ENCODE measurements around the gene NEU1.
"Not testable (repeated sequence)": the region's sequence is repeated elsewhere in the genome, so short reads cannot be mapped to it uniquely, and the experiment has no call there.

The NEU1 gene

DNA sequence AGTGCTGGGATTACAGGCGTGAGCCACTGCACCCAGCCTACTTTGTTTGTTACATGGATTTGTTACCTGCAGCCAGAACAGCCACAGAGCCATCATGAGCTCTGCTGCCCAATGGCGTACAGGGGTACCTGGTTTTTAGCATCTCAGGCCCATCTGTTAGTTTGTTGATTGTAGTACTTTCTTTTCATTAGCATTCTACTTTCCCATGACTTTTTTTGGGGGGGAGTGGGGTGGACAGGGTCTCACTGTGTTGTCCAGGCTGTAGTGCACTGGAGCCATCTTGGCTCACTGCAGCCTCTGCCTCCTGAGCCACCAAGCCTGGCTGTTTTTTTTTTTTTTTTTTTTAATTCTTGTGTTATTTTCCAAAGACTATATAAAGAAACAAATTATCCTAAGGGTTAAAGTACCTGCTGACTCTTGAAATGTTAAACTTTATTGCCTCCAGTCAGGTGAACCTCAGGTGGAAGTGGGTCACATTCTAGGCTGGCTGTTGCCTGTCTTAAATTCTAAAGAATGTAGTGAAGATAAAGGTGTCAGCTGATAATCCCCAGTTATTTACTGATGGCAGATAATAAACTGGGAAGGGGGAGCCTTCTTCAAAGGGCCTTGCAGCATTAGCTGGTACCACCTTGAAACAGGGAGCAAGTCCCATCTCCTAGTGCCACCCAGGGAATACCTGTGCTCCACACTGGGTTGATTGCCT is 15.2 kb downstream of the NEU1 start:
- Histone ChIP-seq H3K9ac (ENCODE audit: low read length) (no peak overlapping the region), H3K9me3 (ENCODE audit: control insufficient read depth, low read length) (no peaks in the 10 kb centered on the region), H3K27me3 (ENCODE audit: control insufficient read depth, insufficient read depth, low read length) (no peaks in the 10 kb centered on the region), H3K36me3 (ENCODE audit: control insufficient read depth, insufficient read depth, low read length) (no peaks in the 10 kb centered on the region), H3K4me3 (ENCODE audit: low read length) (no peak overlapping the region), H3K4me1 (ENCODE audit: control insufficient read depth, insufficient read depth, low read length) (peaks cover 9% of the 10 kb centered on the region)

DNA sequence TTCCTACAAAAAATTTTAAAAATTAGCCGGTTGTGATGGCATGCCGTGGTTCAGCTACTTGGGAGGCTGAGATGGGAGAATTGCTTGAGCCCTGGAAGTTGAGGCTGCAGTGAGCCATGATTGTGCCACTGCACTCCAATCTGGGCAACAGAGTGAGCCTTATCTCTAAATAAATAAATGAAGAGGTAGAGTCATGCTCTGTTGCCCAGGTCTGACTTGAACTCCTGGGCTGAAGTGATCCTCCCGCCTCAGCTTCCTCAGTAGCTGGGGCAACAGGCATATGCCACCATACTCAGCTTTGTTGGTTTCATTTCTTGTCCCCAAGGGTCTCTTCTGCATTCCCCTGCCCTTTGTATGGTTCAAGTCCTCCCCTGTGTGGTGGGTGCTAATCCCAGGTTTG is 18.1 kb downstream of the NEU1 start:
- H3K36me3 ChIP-seq (ENCODE audit: control insufficient read depth, insufficient read depth, low read length) = no peaks in the 10 kb centered on the region
- H3K4me3 ChIP-seq (ENCODE audit: low read length) = no peak overlapping the region
- no peak overlapping the region for H3K9ac ChIP-seq (ENCODE audit: low read length)
- H3K27me3 ChIP-seq (ENCODE audit: control insufficient read depth, insufficient read depth, low read length) = no peaks in the 10 kb centered on the region
- H3K4me1 ChIP-seq (ENCODE audit: control insufficient read depth, insufficient read depth, low read length) = peaks cover 9% of the 10 kb centered on the region
- no peaks in the 10 kb centered on the region for H3K9me3 ChIP-seq (ENCODE audit: control insufficient read depth, low read length)

DNA sequence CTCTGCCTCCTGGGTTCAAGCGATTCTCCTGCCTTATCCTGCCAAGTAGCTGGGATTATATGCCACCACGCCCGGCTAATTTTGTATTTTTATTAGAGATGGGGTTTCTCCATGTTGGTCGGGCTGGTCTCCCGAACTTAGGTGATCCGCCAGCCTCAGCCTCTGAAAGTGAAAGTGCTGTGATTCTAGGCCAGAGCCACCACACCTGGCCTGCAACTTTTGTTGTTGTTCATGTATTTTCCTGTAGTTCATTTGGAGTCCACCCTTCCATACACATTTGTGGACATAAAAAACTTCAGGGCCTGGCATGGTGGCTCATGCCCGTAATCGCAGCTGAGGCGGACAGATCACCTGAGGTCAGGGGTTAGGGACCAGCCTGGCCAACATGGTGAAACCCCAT is 20.6 kb downstream of the NEU1 start:
- peaks cover 12% of the 10 kb centered on the region for H3K36me3 ChIP-seq (ENCODE audit: control insufficient read depth, insufficient read depth, low read length)

DNA sequence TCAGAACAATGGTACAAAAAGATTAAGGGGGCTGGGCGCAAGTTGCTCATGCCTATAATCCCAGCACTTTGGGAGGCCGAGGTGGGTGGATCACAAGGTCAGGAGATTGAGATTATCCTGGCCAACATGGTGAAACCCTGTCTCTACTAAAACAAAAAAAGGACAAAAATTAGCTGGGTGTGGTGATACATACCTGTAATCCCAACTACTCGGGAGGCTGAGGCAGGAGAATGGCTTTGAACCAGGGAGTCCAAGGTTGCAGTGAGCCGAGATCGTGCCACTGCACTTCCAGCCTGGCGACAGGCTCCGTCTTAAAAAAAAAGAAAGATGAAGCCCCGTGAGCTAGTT is 22.9 kb downstream of the NEU1 start:
- H3K4me1 ChIP-seq (ENCODE audit: control insufficient read depth, insufficient read depth, low read length) = peaks cover 37% of the 10 kb centered on the region
- peaks cover 12% of the 10 kb centered on the region for H3K36me3 ChIP-seq (ENCODE audit: control insufficient read depth, insufficient read depth, low read length)
- H3K9ac ChIP-seq (ENCODE audit: low read length); H3K9me3 ChIP-seq (ENCODE audit: control insufficient read depth, low read length); H3K27me3 ChIP-seq (ENCODE audit: control insufficient read depth, insufficient read depth, low read length); H3K4me3 ChIP-seq (ENCODE audit: low read length): not testable (repeated sequence)

More for the DNA sequence above, 20.6 kb downstream of the NEU1 start:
- H3K9me3 ChIP-seq (ENCODE audit: control insufficient read depth, low read length) = no peaks in the 10 kb centered on the region
- H3K27me3 ChIP-seq (ENCODE audit: control insufficient read depth, insufficient read depth, low read length) = no peaks in the 10 kb centered on the region
- H3K4me1 ChIP-seq (ENCODE audit: control insufficient read depth, insufficient read depth, low read length) = peaks cover 24% of the 10 kb centered on the region
- no peak overlapping the region for H3K4me3 ChIP-seq (ENCODE audit: low read length)
- no peak overlapping the region for H3K9ac ChIP-seq (ENCODE audit: low read length)

DNA sequence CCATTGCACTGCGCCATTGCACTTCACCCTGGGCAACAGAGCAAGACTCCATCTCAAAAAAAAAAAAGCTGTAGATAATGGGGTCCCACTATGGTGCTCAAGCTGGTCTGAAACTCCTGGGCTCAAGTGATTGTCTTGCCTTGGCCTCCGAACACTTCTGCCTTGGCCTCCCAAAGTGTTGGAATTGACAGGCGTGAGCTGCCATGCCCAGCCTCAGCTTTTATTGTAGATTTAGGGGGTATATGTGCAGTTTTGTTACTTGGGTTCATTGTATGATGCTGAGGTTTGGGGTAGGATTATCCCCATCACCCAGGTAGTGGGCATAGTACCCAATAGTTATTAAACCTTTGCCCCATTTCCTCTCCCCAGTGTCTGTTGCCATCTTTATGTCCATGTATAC is 23.7 kb downstream of the NEU1 start:
- H3K27me3 ChIP-seq (ENCODE audit: control insufficient read depth, insufficient read depth, low read length) = no peaks in the 10 kb centered on the region
- no peak overlapping the region for H3K4me3 ChIP-seq (ENCODE audit: low read length)
- peaks cover 33% of the 10 kb centered on the region for H3K4me1 ChIP-seq (ENCODE audit: control insufficient read depth, insufficient read depth, low read length)
- no peak overlapping the region for H3K9ac ChIP-seq (ENCODE audit: low read length)
- peaks cover 12% of the 10 kb centered on the region for H3K36me3 ChIP-seq (ENCODE audit: control insufficient read depth, insufficient read depth, low read length)
- H3K9me3 ChIP-seq (ENCODE audit: control insufficient read depth, low read length) = no peaks in the 10 kb centered on the region

DNA sequence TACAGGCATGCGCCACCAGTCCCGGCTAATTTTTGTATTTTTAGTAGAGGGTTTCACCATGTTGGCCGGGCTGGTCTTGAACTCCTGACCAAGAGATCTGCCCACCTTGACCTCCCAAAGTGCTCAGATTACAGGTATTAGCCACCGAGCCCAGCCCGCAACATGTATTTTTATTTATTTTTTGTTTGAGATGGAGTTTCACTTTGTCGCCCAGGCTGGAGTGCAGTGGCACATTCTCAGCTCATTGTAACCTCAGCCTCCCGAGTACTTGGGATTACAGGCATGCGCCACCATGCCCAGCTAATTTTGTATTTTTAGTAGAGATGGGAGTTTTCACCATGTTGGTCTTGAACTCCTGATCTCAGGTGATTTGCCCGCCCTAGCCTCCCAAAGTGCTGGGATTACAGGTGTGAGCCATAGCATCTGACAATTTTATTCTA is 24.5 kb downstream of the NEU1 start:
- peaks cover 34% of the 10 kb centered on the region for H3K4me1 ChIP-seq (ENCODE audit: control insufficient read depth, insufficient read depth, low read length)
- not testable (repeated sequence) for H3K9me3 ChIP-seq (ENCODE audit: control insufficient read depth, low read length); H3K27me3 ChIP-seq (ENCODE audit: control insufficient read depth, insufficient read depth, low read length); H3K4me3 ChIP-seq (ENCODE audit: low read length); H3K9ac ChIP-seq (ENCODE audit: low read length)
- H3K36me3 ChIP-seq (ENCODE audit: control insufficient read depth, insufficient read depth, low read length) = peaks cover 12% of the 10 kb centered on the region

DNA sequence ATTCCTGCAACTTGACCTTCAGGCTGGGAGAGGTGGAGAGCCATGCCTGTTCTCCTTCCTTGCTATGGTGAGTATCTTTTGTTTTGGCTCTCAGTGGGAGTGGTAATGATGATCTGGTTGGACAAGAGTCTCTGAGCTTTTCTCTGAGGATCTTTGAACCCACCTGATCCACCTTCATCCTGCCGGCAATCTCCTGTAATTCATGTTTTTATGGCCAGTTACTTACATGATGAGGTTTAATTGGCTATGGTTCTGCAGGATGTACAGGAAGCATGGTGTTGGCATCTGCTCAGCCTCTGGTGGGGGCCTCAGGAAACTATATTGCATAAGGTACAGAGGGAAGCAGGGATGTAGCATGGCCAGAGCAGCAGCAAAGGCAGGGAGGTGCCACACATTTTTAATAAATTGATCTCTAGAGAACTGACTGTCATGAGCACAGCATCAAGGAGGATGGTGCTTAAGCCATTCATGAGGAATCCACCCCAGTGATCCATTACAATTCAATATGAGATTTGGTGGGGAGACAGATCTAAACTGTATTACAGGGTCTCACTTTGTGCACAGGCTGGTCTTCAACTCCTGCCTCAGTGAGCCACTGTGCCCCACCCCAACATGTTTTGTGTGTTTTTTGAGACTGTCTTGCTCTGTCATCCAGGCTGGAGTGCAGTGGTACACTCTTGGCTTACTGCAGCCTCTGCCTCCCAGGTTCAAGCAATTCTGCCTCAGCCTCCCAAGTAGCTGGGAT is 25.1 kb downstream of the NEU1 start:
- Histone ChIP-seq H3K9me3 (ENCODE audit: control insufficient read depth, low read length) (no peaks in the 10 kb centered on the region), H3K27me3 (ENCODE audit: control insufficient read depth, insufficient read depth, low read length) (no peaks in the 10 kb centered on the region), H3K36me3 (ENCODE audit: control insufficient read depth, insufficient read depth, low read length) (peaks cover 12% of the 10 kb centered on the region)

DNA sequence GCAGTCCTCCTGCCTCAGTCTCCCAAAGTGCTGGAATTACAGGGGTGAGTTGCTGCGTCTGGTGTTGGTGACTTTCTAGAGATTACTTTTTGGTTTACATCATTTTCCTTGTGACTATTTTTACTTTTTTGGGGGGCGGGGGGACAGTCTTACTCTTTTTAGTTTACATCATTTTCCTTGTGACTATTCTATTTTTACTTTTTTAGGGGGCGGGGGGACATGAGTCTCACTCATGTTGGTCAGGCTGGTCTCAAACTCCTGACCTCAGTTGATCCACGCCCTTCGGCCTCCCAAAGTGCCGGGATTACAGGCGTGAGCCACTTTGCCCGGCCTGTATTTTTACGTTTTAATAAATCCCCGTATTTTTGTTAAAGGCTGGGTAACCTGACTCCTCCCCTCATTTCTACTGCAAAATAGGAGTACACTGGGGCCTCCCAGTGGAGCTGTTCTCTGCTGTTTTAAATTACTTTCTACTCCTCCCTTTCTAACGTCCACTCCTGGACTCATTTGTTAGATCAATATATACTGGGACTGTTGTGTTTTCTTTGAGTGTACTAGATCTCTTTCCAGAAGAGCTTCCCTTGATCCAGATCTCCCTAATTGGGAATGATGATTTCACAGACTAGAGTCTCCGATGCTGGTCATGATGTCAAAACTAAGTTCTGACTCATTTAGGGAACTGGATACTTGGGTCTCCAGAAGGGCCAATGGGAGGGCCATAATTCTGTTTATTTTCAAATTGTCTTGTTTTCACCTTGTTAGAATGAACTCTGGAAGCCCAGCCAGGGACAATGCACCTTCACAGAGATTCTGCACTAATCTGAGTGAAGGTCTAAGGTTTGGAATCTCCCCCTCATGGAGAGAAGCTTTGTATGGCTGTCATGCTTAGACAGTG is 25.9 kb downstream of the NEU1 start:
- Histone ChIP-seq H3K9me3 (ENCODE audit: control insufficient read depth, low read length) (no peaks in the 10 kb centered on the region), H3K36me3 (ENCODE audit: control insufficient read depth, insufficient read depth, low read length) (peaks cover 12% of the 10 kb centered on the region), H3K4me1 (ENCODE audit: control insufficient read depth, insufficient read depth, low read length) (peaks cover 36% of the 10 kb centered on the region), H3K27me3 (ENCODE audit: control insufficient read depth, insufficient read depth, low read length) (no peaks in the 10 kb centered on the region), H3K9ac (ENCODE audit: low read length) (peak overlapping the region; percentile 74), H3K4me3 (ENCODE audit: low read length) (peak overlapping the region; percentile 22)

More for the DNA sequence above, 25.1 kb downstream of the NEU1 start:
- Histone ChIP-seq H3K9ac (ENCODE audit: low read length) (peak overlapping the region; percentile 74), H3K4me1 (ENCODE audit: control insufficient read depth, insufficient read depth, low read length) (peaks cover 35% of the 10 kb centered on the region), H3K4me3 (ENCODE audit: low read length) (no peak overlapping the region)

DNA sequence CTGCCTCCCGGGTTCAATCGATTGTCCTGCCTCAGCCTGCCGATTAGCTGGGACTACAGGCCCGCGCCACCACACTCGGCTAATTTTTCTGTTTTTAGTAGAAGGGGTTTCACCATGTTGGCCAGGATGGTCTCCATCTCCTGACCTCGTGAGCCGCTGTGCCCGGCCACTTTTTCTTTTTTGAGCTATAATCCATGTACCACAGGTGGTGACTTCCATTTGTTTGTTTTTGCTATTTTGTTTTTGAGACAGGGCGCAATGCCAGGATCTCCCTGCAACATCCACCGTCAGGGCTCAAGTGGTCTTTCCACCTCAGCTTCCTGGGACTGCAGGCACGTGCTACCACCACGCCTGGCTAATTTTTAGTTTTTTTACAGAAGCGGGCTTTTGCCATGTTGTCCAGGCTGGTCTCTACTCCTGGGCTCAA is 26.6 kb downstream of the NEU1 start:
- H3K9me3 ChIP-seq (ENCODE audit: control insufficient read depth, low read length) = no peaks in the 10 kb centered on the region
- H3K4me3 ChIP-seq (ENCODE audit: low read length) = peak overlapping the region; percentile 22

DNA sequence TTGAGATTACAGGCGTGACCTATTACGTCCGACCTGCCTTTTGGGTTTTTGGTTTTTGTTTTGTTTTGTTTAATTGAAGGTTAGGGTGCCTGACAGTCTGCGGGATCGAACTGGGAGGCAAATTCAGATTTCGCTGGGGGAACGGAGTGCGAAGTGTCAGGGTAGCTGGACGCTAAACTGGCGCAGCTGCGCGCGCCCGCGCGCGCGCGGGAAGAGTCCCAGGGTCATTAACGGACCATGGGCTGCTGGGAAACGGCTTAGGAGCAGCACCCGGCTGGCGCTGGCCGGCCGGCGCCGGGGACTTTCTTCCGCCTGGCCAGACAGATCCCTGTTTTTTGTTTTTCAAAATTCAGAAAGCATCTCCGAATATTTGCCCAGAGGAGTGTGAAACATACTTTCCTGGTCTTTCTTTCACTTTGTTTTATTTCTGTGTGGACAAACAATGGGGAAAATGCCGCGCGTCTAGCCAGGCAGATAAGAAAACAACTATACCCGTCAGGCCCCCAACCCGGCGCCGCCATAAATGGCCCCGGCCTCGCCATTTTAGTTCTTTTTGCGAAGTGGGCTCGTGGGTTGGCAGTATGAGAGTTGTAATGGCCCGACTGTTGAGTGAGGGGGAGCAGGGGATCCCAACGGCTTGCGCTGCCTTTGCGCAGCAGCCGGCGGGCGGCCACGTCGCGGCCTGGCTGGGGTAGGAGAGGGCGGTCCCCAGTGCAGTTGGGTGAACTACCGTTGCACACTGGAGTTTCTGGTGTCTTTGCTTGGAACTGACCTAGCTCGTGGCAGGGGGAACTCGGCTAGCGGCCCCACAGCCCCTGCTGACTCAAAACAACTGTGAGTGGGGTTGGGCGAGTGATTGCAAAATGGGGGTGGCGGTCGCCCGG is 28.0 kb downstream of the NEU1 start:
- Histone ChIP-seq H3K4me1 (ENCODE audit: control insufficient read depth, insufficient read depth, low read length) (peaks cover 45% of the 10 kb centered on the region), H3K36me3 (ENCODE audit: control insufficient read depth, insufficient read depth, low read length) (peaks cover 12% of the 10 kb centered on the region), H3K4me3 (ENCODE audit: low read length) (peak overlapping the region; percentile 94), H3K27me3 (ENCODE audit: control insufficient read depth, insufficient read depth, low read length) (no peaks in the 10 kb centered on the region), H3K9ac (ENCODE audit: low read length) (peak overlapping the region; percentile 93), H3K9me3 (ENCODE audit: control insufficient read depth, low read length) (no peaks in the 10 kb centered on the region)

More for the DNA sequence above, 26.6 kb downstream of the NEU1 start:
- Histone ChIP-seq H3K9ac (ENCODE audit: low read length) (peak overlapping the region; percentile 74), H3K36me3 (ENCODE audit: control insufficient read depth, insufficient read depth, low read length) (peaks cover 12% of the 10 kb centered on the region), H3K27me3 (ENCODE audit: control insufficient read depth, insufficient read depth, low read length) (no peaks in the 10 kb centered on the region), H3K4me1 (ENCODE audit: control insufficient read depth, insufficient read depth, low read length) (peaks cover 41% of the 10 kb centered on the region)
